HG03103 (cell line): ENCODE measurements around the gene AMIGO3.
"Not testable (repeated sequence)": the region's sequence is repeated elsewhere in the genome, so short reads cannot be mapped to it uniquely, and the experiment has no call there.

Source experiments
- ATAC-seq: cut with Tn5 transposase; IDR thresholded peaks from one replicate; pipeline ENCODE4 v1.9.1; 2021; ENCODE audit warnings: low read depth; ENCODE audit not compliant: unreplicated experiment

AMIGO3 gene

GRCh38 chr3:49689908-49690624, 29.4 kb downstream of the AMIGO3 start:
- not testable (repeated sequence) for ATAC-seq

GRCh38 chr3:49689046-49689907, 30.2 kb downstream of the AMIGO3 start, which contains the start of the genes MST1 and RNF123:
Gene MST1 (minus strand): TSS chr3:49689474. CDS start chr3:49688691, 783 bp downstream.
Gene RNF123 (plus strand): TSS chr3:49689557. CDS start chr3:49691166, 1,609 bp downstream.
- peak; percentile 49 for ATAC-seq

- ATAC-seq = not testable (repeated sequence)
Observed at GRCh38 chr3:49688338-49689045, 31.0 kb downstream of the AMIGO3 start.

GRCh38 chr3:49687424-49687795, 32.1 kb downstream of the AMIGO3 start:
- not testable (repeated sequence) for ATAC-seq

- ATAC-seq = not testable (repeated sequence)
Observed at GRCh38 chr3:49686769-49687423, 32.6 kb downstream of the AMIGO3 start.

GRCh38 chr3:49686346-49686745, 33.1 kb downstream of the AMIGO3 start:
- ATAC-seq = not testable (repeated sequence)

- not testable (repeated sequence) for ATAC-seq
Observed at GRCh38 chr3:49685846-49686245, 33.6 kb downstream of the AMIGO3 start.

GRCh38 chr3:49685103-49685502, 34.4 kb downstream of the AMIGO3 start:
- ATAC-seq = not testable (repeated sequence)

GRCh38 chr3:49684453-49684852, 35.0 kb downstream of the AMIGO3 start:
- ATAC-seq = not testable (repeated sequence)

GRCh38 chr3:49683162-49683561, 36.3 kb downstream of the AMIGO3 start:
- ATAC-seq = no peak

- no peak for ATAC-seq
Observed at GRCh38 chr3:49681543-49681942, 37.9 kb downstream of the AMIGO3 start.

- ATAC-seq = no peak
Observed at GRCh38 chr3:49681232-49681522, 38.3 kb downstream of the AMIGO3 start.

- no peak for ATAC-seq
Observed at GRCh38 chr3:49680493-49681231, 38.8 kb downstream of the AMIGO3 start.

GRCh38 chr3:49675912-49676311, 43.6 kb downstream of the AMIGO3 start:
- ATAC-seq = no peak

- peak; percentile 10 for ATAC-seq
Observed at GRCh38 chr3:49674497-49674983, 44.9 kb downstream of the AMIGO3 start.

- peak; percentile 74 for ATAC-seq
Observed at GRCh38 chr3:49673715-49674496, 45.6 kb downstream of the AMIGO3 start, which contains the start of gene APEH. Gene APEH (plus strand): TSS chr3:49674351. CDS start chr3:49674402, 51 bp downstream.

- no peak for ATAC-seq
Observed at GRCh38 chr3:49673121-49673714, 46.3 kb downstream of the AMIGO3 start.
